ENCODE data around the gene PTPRF. TPM values are rescaled to one million over a fixed set of nuclear protein-coding genes. Genes with fewer than 3 reads are reported as not detected.

The PTPRF gene
- total and polyA plus RNA-seq, 4 donors = 41.2 to 241 (median 85.6) TPM

DNA sequence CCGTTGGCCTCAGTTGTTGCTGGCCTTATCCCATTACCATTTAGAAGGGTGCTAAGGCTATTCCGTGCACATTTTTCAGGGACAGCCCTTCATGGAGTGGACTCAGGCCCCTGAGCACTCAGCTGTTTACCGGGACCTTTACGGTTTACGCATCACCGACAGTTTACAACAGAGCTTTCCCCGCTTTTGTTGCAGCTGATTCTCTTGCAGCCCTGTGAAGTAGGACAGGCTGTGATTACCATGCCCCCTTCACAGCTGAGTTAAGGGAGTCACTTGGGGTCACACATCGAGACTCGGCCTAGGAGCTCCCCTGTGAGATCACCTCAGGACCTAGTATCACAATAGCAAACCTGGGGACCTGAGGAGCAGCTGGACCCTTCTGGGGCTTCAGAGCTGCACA lies 41.9 kb downstream of the PTPRF start (continued):
- TF ChIP-seq, protein P1, sequence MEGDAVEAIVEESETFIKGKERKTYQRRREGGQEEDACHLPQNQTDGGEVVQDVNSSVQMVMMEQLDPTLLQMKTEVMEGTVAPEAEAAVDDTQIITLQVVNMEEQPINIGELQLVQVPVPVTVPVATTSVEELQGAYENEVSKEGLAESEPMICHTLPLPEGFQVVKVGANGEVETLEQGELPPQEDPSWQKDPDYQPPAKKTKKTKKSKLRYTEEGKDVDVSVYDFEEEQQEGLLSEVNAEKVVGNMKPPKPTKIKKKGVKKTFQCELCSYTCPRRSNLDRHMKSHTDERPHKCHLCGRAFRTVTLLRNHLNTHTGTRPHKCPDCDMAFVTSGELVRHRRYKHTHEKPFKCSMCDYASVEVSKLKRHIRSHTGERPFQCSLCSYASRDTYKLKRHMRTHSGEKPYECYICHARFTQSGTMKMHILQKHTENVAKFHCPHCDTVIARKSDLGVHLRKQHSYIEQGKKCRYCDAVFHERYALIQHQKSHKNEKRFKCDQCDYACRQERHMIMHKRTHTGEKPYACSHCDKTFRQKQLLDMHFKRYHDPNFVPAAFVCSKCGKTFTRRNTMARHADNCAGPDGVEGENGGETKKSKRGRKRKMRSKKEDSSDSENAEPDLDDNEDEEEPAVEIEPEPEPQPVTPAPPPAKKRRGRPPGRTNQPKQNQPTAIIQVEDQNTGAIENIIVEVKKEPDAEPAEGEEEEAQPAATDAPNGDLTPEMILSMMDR (IDR thresholded peaks at IDR 0.05; ENCODE audit: low read depth, low read length, missing input control) = no peak
- TF ChIP-seq HNF4A (conservative IDR thresholded peaks at IDR 0.05) (no peak), TAF1 (conservative IDR thresholded peaks at IDR 0.05) (no peak), NR2F2 (IDR thresholded peaks at IDR 0.05) (no peak), GABPA (IDR thresholded peaks at IDR 0.05 in 1 of 2, conservative IDR thresholded peaks at IDR 0.05 in 1 of 2) (no peak), REST (IDR thresholded peaks at IDR 0.05) (no peak), FOXA1 (IDR thresholded peaks at IDR 0.05) (no peak)
- TF ChIP-seq, protein P2, sequence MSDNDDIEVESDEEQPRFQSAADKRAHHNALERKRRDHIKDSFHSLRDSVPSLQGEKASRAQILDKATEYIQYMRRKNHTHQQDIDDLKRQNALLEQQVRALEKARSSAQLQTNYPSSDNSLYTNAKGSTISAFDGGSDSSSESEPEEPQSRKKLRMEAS (IDR thresholded peaks at IDR 0.05) = no peak

DNA sequence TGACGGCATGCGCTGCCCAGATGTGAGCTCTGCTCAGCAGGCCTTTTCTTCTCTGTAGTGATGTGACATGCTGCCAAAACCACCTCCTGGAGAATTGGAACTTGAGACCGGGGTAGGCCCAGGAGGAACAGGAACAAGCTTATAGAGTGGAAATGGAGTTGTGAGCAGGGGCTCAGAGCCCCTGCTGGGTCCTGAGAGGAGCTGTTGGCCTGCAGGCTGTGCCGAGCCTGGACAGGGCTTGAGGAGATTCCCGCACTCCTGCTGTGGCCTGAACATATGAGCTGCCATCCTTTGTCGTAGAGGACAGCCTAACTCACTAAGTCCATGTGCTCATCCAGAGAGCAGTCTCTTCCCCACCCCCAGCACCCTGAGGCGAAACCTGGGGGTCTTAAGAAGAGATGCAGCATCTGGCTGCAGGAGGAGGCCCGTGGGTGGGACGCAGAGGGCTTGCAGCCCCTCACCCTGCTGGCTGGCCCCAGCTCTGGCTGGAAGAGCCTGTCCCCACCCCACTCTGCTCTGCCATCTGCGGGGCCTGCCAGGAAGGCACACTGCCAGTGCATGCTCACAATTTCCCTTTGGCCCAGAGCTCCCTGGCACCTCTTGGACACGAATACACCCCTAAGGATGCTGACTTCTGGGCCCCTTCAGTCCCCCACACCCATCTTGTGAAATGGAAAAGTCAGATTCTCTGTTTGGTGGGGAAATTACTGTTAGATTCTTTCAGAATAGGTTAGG lies 42.5 kb downstream of the PTPRF start:
- Histone ChIP-seq H3K4me1 (ENCODE audit: control insufficient read depth in 4 of 4, insufficient read depth in 4 of 4, low read length in 3 of 4) (peaks cover 0 to 20% (median 15%) of the 10 kb centered on the region in 4 donors), H3K4me3 (ENCODE audit: low read depth in 1 of 3, low read length in 3 of 3) (no peak overlapping the region), H3K9me3 (ENCODE audit: control insufficient read depth in 4 of 4, low read length in 3 of 4) (no peaks in the 10 kb centered on the region), H3K36me3 (ENCODE audit: control insufficient read depth in 4 of 4, insufficient read depth in 3 of 4, low read depth in 1 of 4, low read length in 3 of 4) (peaks cover 0 to 48% (median 12%) of the 10 kb centered on the region in 4 donors), H3K9ac (ENCODE audit: low read depth in 1 of 2, low read length in 2 of 2) (no peak overlapping the region), H3K27ac (ENCODE audit: low read depth in 1 of 2, low read length in 2 of 2) (no peak overlapping the region), H3K27me3 (ENCODE audit: control insufficient read depth in 4 of 4, insufficient read depth in 4 of 4, low read length in 3 of 4) (no peaks in the 10 kb centered on the region)
- WGBS = 84% methylated on average over 11 of the region's 11 CpGs
- TF ChIP-seq, protein P2 (IDR thresholded peaks at IDR 0.05) = no peak
- TF ChIP-seq RAD21 (IDR thresholded peaks at IDR 0.05) (no peak), HNF4G (IDR thresholded peaks at IDR 0.05) (no peak), FOXA1 (IDR thresholded peaks at IDR 0.05) (no peak), EGR1 (IDR thresholded peaks at IDR 0.05; ENCODE audit: low read depth in 2 of 2) (no peak), JUND (IDR thresholded peaks at IDR 0.05) (no peak), REST (IDR thresholded peaks at IDR 0.05) (no peak)
- no peak for DNase-seq (ENCODE audit: low spot score)
